GM21717 (cell line): ENCODE results near the gene RPL13A.

Source experiments
- ATAC-seq: cut with Tn5 transposase; IDR thresholded peaks from one replicate; pipeline ENCODE4 v1.9.1; 2021; ENCODE audit warnings: mild to moderate bottlenecking, moderate library complexity; ENCODE audit not compliant: unreplicated experiment

The RPL13A gene

DNA sequence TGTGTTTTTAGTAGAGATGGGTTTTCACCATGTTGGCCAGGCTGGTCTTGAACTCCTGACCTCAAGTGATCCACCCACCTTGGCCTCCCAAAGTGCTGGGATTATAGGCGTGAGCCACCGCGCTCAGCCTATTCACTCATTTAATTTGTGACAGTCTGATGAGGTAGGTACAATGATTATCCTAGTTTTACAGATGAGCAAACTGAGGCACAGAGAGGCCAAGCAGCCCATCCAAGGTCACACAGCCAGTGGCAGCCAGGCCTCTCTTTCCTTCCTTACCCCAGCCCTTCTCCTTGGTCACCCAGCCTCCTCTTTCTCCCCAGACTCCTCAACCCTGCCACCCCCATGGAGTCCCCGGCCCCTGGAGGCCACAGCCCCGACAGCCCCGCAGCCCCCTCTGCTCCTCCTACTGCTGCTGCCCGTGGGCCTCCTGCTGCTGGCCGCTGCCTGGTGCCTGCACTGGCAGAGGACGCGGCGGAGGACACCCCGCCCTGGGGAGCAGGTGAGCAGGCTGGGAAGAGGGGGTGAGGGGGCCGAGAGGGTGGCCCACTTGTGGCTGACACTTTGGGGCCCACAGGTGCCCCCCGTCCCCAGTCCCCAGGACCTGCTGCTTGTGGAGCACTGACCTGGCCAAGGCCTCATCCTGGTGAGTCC lies 7.3 kb upstream of the RPL13A start:
- no peak for ATAC-seq

DNA sequence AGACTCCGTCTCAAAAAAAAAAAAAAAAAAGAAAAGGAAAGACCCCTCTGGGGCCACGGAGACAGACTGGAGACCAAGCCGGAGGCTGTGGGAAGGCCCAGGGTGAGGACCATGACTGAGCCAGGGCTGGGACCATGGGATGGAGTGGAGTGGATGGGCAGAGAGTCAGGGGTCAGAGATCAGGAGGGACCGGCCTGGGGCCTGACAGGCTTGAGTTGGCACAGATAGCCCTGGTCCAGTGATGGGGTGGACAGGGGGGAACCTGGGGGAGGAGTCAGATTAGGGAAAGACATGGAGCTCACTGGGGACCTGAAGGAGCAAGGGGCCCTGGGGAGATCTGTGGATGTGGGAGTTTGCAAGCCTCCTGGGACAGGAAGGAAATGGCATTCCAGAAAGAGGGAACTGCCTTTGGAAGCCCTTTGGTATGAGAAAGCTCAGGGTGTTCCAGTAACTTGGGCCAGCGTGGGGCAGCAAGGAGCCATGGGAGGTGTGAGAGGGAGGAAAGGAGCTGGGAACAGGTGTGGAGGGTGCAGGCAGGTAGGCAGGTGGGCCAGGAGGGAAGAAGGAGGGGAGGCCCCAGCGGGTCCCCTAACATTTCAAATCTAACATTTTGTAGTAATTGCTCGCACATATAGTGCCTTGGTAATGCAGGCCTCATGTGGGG lies 6.3 kb upstream of the RPL13A start:
- ATAC-seq: no peak

DNA sequence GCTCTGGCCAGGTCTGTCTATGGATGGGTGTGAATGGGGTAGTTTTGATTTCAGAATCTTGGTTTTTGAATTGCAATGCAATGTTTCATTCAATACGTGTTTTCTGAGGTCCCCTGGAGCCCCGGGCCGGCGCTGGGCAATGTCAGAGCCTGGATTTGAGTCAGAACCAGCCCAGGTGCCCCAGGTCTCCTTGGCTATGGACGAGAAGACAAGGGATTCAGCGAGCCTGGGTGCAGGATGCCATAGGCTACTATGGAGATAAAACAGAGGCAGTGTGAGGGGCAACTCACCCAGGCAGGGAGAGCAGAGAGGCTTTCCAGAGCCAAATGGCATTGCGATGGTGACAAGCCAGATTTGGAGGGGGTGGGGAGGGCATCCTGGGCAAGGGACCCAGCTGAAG lies 1.2 kb upstream of the RPL13A start:
- ATAC-seq: no peak

DNA sequence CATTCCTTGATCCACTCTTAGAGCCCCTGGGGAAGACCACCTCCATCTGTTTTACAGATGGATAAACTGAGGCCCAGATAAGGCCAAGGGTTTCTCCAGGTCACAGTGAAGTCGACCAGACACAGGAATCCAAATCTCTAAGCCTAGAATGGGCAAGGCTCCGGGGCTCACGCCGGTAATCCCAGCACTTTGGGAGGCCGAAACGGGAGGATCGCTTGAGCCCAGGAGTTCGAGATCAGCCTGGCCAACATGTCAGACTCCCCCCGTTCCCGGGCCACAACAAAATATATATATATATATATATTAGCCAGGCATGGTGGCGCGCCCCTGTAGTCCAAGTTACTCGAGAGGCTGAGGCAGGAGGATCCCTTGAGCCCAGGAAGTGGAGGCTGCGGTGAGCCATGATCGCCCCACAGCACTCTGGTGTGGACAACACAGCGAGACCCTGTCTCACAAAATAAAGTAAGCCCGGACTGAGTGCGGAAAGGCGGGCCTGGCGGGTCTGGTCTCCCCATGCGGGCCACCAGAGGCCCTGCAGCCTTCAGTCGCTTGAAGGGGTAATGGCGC lies 615 bp upstream of the RPL13A start:
- no peak for ATAC-seq

DNA sequence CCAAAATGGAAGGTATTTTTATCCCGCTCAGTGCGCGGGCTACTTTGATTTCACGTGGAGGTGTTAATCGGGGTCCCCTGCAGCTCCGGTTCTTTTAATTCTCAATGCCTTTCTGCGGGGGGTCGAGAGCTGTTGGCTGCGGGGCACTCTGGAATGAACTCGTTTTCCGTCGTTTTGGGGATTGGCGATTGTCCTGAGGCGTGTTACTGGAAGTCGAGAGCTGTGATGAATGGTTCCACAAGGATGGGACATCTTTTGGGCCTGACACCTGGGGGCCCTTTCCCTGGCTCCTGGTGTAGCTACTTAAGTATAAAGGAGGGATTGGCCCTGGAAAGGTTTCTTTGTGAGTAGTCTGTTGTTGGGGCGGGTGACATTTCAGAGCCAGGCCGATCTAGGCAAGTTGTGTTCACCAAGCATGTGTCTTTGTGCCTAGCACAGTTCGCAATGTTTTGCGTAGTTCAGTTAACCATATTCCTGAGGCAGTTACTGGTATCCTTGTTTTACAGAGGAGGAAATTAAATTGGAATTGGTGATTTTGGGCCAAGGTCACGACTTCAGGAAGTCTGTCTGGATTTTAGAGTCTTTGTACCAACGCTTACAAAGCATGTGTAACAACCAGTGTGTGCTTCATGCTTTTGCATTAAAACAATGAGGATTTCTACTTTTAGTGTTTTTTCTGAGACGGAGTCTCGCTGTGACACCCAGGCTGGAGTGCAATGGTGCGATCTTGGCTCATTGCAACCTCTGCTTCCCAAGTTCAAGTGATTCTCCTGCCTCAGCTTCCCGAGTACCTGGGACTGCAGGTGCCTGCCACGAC lies 846 bp downstream of the RPL13A start:
- ATAC-seq: no peak

DNA sequence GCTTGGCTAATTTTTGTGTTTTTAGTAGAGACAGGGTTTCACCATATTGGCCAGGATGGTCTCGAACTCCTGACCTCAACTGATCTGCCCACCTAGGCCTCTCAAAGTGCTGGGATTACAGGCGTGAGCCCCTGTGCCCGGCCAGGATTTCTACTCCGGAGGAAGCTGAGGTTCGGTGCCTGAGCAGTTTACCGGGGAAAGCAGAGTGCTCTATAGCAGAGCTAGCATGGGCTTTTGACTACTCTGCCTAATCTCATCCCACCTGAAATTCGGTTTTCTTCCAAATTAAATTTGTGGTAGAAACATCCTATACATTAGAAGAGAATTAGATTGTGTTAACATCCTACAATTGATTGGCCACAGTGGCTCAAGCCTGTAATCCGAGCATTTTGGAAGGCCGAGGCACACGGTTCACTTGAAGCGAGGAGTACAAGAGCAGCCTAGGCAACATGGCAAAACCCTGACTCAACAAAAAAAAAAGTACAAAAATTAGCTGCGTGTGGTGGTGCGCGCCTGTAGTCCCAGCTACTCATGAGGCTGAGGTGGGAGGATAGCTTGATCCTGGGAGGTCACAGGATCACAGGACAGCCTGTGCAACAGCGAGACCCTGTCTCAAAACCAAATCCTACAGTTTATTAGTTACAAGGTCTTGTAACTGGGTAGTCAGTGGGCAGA lies 1.6 kb downstream of the RPL13A start:
- ATAC-seq: no peak

DNA sequence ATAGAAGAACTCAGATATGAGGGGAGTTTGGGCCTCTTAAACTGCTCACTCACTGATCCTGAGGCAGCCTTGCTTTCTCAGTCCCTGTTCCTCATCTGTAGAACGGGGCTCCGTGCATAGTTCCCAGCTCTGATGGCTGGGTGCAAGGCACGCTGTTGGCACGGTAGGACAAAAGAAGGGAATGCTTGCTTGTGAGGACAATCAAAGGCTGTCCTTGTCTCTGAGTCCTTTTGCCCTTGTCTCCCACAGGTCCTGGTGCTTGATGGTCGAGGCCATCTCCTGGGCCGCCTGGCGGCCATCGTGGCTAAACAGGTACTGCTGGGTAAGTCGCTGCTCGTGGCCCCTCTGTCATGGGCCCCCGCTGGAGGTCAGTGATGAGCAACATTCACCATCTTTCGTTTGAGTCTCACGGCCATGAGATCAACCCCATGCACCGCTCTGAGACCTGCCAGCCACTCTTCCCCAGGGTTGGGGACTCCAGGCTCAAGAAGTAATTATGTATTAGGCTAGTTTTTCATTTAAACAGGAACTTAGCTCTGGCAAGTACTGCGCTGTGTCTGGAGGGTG lies 2.3 kb downstream of the RPL13A start:
- ATAC-seq: no peak

DNA sequence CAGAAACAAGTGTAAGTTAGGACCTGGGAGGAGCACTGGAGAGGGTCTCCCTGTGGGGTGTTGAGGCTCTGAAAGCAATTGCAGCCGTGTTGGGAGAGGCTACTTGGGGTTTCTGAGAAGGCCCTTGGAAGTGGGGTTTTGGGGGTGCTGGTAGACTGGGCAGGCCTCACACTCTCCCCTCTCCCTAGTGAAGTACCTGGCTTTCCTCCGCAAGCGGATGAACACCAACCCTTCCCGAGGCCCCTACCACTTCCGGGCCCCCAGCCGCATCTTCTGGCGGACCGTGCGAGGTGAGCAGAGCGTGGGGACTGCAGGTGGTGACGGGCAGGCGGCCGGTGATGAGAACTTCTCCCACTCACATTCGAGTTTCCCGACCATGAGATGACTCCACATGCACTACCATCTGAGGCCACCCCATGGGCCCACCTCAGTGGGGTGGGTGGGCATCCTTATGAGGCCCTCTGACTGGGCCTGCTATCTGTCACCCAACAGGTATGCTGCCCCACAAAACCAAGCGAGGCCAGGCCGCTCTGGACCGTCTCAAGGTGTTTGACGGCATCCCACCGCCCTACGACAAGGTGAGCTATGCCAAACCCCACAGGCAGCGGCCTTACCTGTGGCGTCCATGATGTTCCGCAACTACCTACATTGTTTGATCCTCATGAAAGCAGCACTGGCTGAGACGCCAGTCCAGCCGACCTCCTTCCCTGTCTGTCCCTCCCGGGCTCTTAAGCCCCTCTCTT lies 3.0 kb downstream of the RPL13A start:
- no peak for ATAC-seq

DNA sequence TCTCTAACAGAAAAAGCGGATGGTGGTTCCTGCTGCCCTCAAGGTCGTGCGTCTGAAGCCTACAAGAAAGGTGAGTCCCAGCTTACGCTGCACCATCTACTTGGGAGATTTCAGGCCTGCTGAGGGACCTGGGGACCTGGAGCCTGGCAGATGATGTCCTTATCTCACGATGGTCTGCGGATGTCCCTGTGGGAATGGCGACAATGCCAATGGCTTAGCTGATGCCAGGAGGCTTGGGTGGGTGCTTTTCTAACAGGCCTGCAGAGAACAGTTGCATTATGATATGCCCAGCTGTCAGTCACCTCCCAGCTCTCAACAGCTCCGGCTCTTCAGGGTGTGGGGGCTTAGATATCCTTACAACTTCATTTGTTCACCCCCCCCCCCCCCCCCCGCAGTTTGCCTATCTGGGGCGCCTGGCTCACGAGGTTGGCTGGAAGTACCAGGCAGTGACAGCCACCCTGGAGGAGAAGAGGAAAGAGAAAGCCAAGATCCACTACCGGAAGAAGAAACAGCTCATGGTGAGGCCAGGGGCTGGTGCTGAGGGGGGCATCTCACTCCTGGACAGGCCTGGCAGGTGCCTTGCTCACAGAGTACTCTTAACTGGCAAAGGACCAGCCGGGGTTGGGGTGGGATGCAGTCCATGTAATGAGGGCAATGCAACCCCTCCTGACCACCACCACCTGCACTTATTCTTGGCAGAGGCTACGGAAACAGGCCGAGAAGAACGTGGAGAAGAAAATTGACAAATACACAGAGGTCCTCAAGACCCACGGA lies 3.8 kb downstream of the RPL13A start:
- ATAC-seq: no peak

DNA sequence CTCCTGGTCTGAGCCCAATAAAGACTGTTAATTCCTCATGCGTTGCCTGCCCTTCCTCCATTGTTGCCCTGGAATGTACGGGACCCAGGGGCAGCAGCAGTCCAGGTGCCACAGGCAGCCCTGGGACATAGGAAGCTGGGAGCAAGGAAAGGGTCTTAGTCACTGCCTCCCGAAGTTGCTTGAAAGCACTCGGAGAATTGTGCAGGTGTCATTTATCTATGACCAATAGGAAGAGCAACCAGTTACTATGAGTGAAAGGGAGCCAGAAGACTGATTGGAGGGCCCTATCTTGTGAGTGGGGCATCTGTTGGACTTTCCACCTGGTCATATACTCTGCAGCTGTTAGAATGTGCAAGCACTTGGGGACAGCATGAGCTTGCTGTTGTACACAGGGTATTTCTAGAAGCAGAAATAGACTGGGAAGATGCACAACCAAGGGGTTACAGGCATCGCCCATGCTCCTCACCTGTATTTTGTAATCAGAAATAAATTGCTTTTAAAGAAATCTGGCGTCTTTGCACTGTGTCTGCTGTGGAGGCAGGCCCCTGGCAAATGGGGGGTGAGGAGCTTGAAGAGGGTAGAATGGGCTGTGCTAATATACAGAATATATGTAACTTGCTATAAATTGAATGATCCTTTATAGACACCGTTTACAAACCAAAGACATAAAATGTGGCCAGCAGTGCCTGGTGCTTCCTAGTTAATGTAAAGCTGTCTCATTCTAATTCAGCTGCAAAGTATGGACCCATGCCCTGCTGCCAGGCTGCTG lies 4.6 kb downstream of the RPL13A start:
- ATAC-seq: no peak

DNA sequence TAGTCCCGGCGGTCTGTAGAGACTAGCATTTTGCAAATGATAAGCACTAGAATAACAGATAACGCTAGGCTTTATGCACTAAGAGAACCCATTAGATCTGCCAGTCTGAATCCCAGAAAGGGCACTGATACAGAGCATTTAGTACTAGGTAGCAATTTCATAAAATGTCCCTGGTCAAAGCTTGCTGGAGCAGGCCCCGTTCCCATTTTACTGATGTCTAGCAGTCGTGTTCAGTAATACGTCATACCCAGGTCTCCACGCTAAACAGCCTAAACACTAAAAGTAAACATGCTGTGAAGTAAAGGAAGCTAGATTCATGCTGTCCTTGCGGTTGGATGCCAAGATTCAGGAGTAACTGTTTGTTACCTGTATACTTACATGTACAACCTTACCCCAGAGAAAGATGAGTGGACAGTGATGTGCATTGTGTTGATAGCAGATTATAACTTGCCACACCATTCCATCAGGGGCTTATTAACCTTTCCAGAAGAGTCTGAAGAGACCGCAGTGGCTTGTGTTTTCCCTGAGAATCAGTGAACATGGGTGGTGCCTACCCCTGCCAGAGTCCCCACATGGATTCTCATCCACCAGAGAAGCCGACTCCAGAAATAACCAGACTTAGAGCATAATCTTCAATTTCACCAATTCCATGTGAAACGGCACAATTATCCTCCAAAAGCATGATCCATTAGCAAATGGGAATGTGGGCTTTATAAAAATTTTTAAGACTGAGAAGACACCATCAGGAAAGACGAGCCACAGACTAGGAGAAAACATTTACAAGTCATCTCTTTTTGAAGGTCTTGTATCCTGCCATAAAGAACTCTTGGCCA lies 5.4 kb downstream of the RPL13A start:
- ATAC-seq: no peak

DNA sequence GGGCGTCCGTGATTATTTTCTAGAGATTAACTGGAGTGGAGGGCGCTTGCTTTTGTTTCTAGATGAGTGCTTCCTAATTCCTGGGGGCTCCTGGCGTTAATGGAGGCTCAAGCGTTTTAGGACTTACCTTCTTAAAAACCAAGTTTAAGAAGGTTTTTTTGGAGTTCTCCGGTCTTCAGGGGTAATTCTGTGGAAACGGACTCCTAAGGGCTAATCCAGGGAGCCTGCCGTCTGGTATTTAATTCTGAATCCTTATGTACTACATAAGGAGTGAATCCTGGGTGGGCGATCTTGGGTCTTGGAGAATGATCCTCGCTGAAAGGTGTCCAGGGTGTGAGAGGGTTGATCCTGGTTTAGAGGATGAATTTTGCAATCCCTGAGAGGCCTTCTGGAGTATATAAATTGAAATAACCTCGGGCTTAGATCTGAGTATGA lies 9.2 kb downstream of the RPL13A start:
- ATAC-seq: no peak

DNA sequence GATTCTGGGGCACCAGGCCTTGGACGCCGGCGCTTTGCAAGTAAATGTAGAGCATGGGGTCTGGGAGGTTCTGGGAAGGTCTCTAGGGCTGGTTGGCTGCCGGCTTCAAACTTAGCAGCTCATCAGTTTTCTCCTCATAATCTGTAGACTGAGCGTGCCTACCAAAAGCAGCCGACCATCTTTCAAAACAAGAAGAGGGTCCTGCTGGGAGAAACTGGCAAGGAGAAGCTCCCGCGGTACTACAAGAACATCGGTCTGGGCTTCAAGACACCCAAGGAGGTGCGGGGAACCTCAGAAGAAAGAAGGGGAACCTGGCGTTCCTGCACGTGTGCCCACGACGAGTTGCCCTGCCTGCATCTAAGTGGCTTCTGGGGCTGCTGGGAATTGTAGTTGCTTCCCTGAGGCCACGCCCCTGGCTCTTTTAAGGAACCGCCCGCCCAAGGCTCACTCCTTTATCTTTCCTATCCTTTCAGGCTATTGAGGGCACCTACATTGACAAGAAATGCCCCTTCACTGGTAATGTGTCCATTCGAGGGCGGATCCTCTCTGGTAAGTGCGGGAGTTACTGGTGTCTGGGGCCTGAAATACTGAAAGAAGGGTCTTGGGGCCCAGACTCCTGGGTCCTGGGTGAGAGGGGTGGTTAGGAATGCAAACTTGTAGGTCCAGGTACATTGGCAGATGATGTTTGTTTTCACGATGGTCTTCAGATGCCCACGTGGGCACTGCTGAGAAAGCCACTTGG lies 9.8 kb downstream of the RPL13A start:
- ATAC-seq: no peak

DNA sequence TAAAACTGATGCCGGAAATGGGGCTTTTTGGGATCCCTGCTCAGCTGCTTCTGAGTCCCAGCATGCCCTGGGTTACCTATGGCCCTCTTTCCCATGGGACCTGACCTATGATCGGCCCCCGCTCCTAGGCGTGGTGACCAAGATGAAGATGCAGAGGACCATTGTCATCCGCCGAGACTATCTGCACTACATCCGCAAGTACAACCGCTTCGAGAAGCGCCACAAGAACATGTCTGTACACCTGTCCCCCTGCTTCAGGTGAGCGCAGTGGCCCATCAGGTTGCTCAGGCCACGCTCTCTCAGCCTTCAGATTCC lies 10.3 kb downstream of the RPL13A start:
- ATAC-seq: no peak

DNA sequence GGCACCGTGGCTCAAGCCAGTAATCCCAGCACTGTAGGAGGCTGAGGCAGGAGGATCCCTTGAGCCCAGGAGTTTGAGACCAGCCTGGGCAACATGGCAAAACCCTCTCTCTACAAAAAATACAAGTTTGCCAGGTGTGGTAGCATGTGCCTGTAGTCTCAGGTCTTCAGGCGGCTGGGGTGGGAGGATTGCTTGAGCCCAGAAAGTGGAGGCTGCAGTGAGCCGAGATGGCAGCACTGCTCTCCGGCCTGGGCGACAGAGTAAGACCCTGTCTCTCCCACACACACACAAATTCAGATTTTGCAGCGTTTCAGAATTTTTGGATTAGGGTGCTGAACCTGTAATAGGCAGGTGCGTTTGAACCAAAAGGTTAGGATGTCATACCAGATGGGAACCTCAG lies 11.1 kb downstream of the RPL13A start:
- no peak for ATAC-seq

DNA sequence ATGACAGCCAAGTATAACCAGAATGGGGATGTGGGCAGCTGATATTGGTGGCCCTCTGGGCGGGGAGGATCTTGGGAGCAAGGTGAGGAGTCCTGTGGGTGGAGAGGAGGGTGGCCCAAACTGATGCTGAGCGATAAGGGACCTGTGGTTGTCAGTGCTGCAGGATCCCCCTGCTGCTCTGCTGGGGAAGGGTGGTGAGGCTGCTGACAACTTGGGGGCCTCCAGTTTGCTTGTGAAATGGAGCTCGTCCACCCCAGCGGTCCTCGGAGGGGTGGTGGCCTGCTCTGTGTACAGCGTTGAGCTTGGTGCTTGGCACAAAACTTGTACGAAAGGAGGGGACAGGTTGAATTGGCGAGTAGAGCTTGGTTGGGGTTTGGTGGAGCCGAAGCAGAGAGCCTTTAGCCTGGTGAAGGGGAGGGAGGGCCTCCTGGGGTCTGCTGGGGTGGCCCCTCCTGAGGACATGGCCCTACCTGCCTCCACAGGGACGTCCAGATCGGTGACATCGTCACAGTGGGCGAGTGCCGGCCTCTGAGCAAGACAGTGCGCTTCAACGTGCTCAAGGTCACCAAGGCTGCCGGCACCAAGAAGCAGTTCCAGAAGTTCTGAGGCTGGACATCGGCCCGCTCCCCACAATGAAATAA lies 11.7 kb downstream of the RPL13A start:
- ATAC-seq: no peak
